Stimulated activated CD8-positive, alpha-beta memory T cell treated with anti-CD3 and anti-CD28 coated beads, Interleukin-12 subunit alpha, Interleukin-12 subunit beta, amount 100 ng/mL, for 24 hours (primary cell): ENCODE measurements around the gene MEIS2.

ENCODE experiments used
- DNase-seq: peaks from one replicate; pipeline ENCODE4 v3.0.0-alpha.2; 2020; ENCODE audit errors: extremely low read depth

MEIS2 gene

GRCh38 chr15:37098468-37099318 lies 1.7 kb downstream of the MEIS2 start:
- DNase-seq = no peak

GRCh38 chr15:37097144-37097919 lies 3.0 kb downstream of the MEIS2 start:
- no peak for DNase-seq

DNA sequence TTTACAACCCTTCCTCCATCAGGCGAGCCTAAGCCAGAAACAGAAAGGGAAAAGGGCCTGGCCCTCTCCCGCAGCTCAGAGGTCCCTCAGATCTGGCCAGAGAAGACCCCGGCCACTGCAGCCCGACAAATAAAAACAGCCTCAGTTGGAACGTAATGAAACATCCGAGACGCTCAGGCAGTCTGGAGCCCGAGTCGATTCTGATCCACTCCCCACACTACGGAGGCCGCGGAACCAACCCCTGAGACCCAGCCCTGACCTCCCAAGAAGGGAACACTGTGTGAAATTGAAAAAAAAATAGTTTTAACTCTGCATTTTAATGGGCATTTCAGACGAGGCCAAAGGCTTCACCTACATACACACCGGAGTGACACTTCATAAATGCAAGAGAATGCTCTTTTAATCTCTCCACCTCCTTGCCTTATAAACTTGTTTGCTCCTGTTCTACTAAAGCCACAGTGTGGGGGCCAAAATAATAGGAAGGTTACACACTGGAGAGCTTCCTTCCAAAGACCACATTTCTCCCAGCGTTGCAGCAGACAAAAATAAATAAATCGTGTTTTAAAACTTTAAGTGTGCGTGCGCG lies 3.7 kb downstream of the MEIS2 start:
- no peak for DNase-seq

DNA sequence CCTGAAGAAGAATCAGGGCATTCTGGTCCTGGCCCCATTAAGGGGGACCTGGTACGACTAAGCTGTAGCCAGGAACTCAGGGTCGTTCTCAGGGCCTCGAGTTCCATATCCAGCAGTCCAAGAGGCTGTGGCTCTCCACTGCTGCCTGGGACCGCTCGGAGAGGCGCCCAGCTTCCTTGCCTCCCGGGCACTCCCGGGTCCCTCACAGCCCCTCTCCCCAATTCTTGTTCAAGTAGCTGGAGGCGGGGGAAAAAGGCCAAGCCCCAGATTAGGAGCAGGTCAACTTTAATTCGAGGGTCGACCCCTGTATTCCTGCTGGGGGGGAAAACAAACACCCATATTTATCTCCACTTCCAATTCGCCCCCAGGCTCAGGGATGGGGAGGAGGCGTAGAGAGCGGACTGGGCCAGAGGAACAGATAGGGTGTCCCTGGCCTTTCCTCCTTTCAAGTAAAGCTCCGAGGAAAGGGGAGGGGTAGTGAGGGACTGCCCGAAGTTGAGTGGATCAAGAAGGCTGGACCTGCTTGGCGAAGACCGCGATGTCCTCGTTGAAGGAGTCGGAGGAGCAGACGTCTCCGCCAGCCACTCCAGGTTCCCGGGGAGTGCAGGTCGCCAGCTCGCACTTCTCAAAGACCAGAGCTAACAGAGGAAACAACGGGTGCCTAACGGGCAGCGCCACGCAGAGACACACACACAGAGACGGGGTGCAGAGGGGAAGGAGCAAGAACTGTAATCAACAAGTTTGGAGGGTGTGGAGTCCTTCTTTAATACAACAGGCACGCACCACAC lies 4.4 kb downstream of the MEIS2 start:
- DNase-seq = no peak

GRCh38 chr15:37094915-37095711 lies 5.2 kb downstream of the MEIS2 start:
- DNase-seq = no peak

- no peak for DNase-seq
These were observed 5.9 kb downstream of the MEIS2 start for GRCh38 chr15:37094333-37094914.

DNA sequence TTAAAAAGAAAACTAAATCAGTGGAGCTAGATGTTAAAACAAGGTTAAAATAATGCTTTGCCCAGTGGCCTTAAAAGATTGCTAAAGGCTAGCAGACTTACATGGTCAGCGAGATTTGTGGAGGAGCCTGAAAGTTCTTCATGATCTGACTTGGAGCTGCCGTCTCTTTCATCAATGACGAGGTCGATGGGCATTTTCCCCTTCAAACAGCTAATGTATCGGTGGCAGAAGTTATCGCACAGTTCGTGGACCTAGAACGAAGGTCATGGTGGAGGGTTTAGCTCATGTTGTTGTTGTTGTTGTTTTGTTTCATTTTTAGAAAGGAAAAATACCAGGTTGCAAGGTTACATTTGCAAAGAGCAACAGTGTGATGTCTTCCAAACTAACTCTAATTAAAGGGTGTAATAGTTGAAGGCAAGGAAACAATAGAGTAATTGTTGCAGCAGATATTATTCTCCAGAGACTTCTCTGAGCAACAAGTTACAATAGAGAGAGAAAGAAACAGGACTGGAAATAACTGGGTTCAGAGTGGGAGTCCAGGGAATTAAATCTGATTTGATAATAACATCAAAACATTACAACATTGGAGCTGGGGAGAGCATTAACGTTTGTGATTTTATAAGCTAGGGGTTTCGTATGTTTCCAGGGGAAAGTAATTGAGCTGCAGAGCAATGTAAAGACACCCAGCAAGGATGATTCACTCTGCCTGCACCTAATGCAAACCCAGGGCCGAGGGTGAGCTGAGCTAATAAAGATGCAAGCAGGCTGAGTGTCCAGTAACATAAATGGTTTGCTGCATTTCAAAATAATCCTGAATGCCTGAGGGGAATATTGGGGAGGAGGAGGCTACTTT lies 6.6 kb downstream of the MEIS2 start:
- no peak for DNase-seq

- no peak for DNase-seq
These were observed 9.7 kb downstream of the MEIS2 start for GRCh38 chr15:37090543-37091175.

DNA sequence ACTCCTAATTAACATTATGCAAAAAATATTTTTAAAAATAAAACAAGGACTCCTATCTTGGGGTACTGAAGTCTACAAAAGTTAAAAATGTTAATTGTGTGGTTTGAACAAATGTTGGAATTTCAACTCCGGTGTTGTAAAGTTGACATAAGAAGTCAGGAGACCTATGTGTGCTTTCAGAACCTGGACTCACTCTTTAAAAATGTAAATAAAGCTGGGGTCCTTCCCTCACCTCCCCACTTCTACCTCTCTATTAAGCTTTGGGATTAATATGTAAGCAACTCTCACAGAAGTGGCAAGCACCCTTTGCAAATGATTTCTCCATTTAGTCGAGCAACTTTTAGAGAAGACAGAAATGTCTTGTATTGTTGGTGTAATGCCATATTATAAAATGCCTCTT lies 11.9 kb downstream of the MEIS2 start:
- no peak for DNase-seq

DNA sequence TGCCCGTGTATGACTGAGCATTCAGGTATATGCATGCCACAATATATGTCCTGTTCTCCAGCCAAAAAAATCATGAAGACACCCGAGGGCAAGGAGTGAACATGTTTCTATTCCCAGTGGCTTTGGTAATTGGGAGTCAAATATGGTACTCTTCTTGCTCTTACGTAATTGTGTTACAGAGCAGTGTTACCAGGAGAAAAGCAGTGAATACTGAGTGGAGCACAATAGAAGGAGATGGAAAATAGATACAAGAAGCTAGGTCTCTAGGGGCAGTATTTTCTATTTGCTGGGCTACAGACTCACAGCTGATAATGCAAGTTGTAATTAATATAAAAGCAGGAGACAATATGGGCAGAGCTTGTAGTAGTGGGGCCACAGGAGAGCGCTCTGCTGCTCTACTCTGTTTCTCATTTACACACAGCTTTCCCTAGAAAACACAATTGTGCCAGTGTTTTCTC lies 13.2 kb downstream of the MEIS2 start:
- DNase-seq = no peak

DNA sequence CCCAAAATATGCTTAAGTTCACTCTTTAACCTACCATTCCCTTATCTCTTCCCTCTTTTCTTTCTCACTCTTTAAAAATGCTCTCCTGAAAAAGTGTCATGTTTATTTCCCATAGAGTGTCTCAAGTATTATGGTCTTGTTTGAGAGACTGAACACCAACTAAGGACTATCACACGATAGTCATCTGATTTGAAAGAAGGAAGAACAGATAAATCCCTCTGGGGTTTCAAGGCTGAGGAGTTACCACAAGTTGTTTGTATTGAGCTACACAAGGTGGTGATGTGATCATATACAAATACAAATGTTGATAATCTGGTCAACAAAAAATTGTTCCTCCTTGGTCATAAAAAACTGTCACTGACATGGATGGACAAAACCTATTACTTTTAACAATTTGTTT lies 13.8 kb downstream of the MEIS2 start:
- DNase-seq = no peak

- no peak for DNase-seq
These were observed 14.2 kb downstream of the MEIS2 start for GRCh38 chr15:37086120-37086519.

GRCh38 chr15:37084602-37085001 lies 15.7 kb downstream of the MEIS2 start:
- no peak for DNase-seq

DNA sequence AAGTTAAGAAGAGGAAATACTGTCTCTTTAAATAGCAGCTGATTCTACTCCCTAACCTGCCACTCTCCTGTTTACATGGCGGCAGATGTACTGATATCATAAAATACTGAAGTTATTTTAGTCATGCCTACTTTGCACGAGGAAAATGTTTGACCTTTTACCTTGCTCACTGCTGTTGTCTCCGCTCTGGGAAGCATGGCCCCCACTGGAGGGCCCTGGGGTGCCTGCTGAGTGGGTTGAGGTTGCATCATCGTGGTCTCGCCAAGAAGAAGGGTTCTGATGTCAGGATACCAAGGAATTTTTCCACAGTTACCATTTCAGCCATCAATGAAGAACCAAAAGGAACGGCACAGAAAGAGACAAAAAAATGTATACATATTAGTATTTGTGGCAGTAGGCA lies 16.7 kb downstream of the MEIS2 start:
- DNase-seq = no peak

GRCh38 chr15:37081983-37082382 lies 18.4 kb downstream of the MEIS2 start:
- no peak for DNase-seq

DNA sequence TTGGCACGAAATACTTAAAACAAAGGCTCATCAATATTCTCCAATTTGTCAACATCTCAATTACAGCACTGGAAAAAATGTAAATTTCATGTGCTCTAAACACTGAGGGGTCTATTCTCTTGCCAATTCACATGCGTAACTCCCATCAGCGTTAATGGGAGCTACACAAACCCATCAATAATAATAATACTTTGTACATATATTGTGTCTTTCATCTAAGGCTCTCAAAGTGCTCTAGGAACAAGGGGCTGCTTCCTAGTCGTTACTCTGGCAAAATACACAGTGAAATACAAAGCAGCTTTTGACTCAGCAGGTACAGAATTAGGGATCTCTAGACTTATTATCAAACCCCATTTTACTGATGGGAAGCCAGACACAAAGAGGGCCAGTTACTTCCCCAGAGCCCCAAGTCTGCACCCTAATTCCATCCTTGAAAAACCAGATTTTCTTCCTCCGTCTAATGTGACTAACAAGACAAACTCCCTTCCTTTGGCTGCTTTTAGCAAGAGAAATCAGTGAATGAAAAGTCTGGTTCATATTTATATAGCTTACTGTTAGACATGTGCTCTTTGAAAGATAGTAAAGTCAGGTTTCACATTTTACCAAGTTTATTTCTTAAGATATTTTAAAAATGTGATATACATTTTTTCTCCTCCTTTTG lies 20.0 kb downstream of the MEIS2 start:
- no peak for DNase-seq

- no peak for DNase-seq
These were observed 20.6 kb downstream of the MEIS2 start for GRCh38 chr15:37079726-37080125.

GRCh38 chr15:37078566-37078965 lies 21.8 kb downstream of the MEIS2 start:
- DNase-seq = no peak
